GM12878 (cell line): ENCODE data around the gene CRYGN. TPM values are rescaled to one million over a fixed set of nuclear protein-coding genes. Genes with fewer than 3 reads are reported as not detected.
A peak's percentile ranks its signal among the peaks of the same experiment; 100 is the strongest.

Source experiments
- ATAC-seq: fragments of 200-7000 bp; cut with Tn5 transposase; 3 replicates; pipeline ENCODE4 v1.9.1; 2020; ENCODE audit warnings: mild to moderate bottlenecking, moderate library complexity
- BruUV-seq: library from RNA; stranded (reverse); fragments of 400-500 nt; replicated peaks from 2 replicates; lab custom pipeline; 2021; lab: Mats Ljungman, UMichigan
- CTCF ChIA-PET: fragments of 300-600 bp; sonication (Branson Sonifier 250); formaldehyde crosslinking; extraction: SDS; loops from one replicate; lab custom pipeline; 2021; ENCODE audit warnings: inconsistent platforms; lab: Yijun Ruan, JAX
- POLR2A ChIA-PET: fragments of 350-600 bp; formaldehyde crosslinking; extraction: SDS; loops from one replicate; lab custom pipeline; 2021; ENCODE audit warnings: inconsistent platforms; lab: Charles Lee
- RAD21 ChIA-PET: fragments of 300-600 bp; sonication (Branson Sonifier 250); formaldehyde crosslinking; loops from one replicate; lab custom pipeline; 2023; ENCODE audit warnings: antibody characterized with exemption; ENCODE audit not compliant: unreplicated experiment; lab: Charles Lee
- SMC1A ChIA-PET: fragments of 300-600 bp; sonication (Branson Sonifier 250); formaldehyde crosslinking; loops from one replicate; lab custom pipeline; 2023; ENCODE audit not compliant: unreplicated experiment, uncharacterized antibody; lab: Charles Lee
- DNase-seq: peaks from one replicate; pipeline ENCODE4 v3.0.0-alpha.2; 2011; ENCODE audit warnings: low read depth, low spot score
- FAIRE-seq: peaks from 3 replicates; lab custom pipeline; 2011; peaks lifted over from hg19 to GRCh38; lab: Jason Lieb, UNC
- H2AFZ ChIP-seq: 2 replicates; pipeline ENCODE4 v1.6.0; 2011; ENCODE audit warnings: low read depth, low read length, control low read depth; ENCODE audit not compliant: control insufficient read depth
- H3K27ac ChIP-seq: 2 replicates; pipeline ENCODE4 v1.5.1; 2011; ENCODE audit warnings: control low read depth; ENCODE audit not compliant: control insufficient read depth, insufficient read depth
- H3K27me3 ChIP-seq, 2 experiments: replicated peaks in 1 of 2; 2 replicates each; pipeline versions ENCODE4 v1.6.0 to v1.6.1; 2011; ENCODE audit warnings: low read length in 1 of 2; ENCODE audit not compliant: control insufficient read depth in 2 of 2, insufficient read depth in 2 of 2
- H3K36me3 ChIP-seq, 2 experiments: 2 replicates each; pipeline ENCODE4 v1.5.1; 2011; ENCODE audit warnings: low read length in 1 of 2; ENCODE audit not compliant: control insufficient read depth in 2 of 2, insufficient read depth in 2 of 2
- H3K4me1 ChIP-seq: 2 replicates; pipeline ENCODE4 v1.6.1; 2011; ENCODE audit warnings: mild to moderate bottlenecking, low read length, moderate library complexity, mixed read lengths; ENCODE audit not compliant: control insufficient read depth, insufficient read depth
- H3K4me2 ChIP-seq: 2 replicates; pipeline ENCODE4 v1.6.0; 2011; ENCODE audit warnings: control low read depth; ENCODE audit not compliant: control insufficient read depth, insufficient read depth
- H3K4me3 ChIP-seq: fragments of 200-600 bp; sonication (generic); 2 replicates; pipeline ENCODE4 v1.5.1; 2016
- H3K79me2 ChIP-seq: 2 replicates; pipeline ENCODE4 v1.6.0; 2011; ENCODE audit warnings: low read length; ENCODE audit not compliant: control insufficient read depth, insufficient read depth
- H3K9ac ChIP-seq: 2 replicates; pipeline ENCODE4 v1.8.0; 2011; ENCODE audit warnings: low read length, control low read depth, mixed read lengths; ENCODE audit not compliant: control insufficient read depth, insufficient read depth
- H3K9me3 ChIP-seq: replicated peaks from 3 replicates; pipeline ENCODE4 v1.5.1; 2011; ENCODE audit warnings: mild to moderate bottlenecking, low read length; ENCODE audit not compliant: control insufficient read depth, insufficient read depth
- H4K20me1 ChIP-seq: 2 replicates; pipeline ENCODE4 v1.6.0; 2011; ENCODE audit not compliant: control insufficient read depth, insufficient read depth
- CBX3 ChIP-seq: fragments of 200-600 bp; sonication (generic); IDR thresholded peaks from 2 replicates; pipeline ENCODE4 v1.6.1; 2016; ENCODE audit warnings: low read depth, borderline replicate concordance
- CTCF ChIP-seq, 3 experiments: IDR thresholded peaks in 2 of 3; conservative IDR thresholded peaks in 1 of 3; 2 replicates each; pipeline ENCODE4 v1.5.1; 2011; ENCODE audit warnings: low read depth in 3 of 3, low read length in 3 of 3, mild to moderate bottlenecking in 3 of 3, control low read depth in 2 of 3, moderate library complexity in 2 of 3, inconsistent platforms in 1 of 3, mixed read lengths in 1 of 3; ENCODE audit not compliant: control insufficient read depth in 2 of 3, insufficient read depth in 1 of 3; ENCODE audit errors: extremely low read depth in 1 of 3
- IKZF1 ChIP-seq: fragments of 450-650 bp; conservative IDR thresholded peaks from 2 replicates; pipeline ENCODE4 v1.6.1; 2017; ENCODE audit warnings: antibody characterized with exemption, mild to moderate bottlenecking
- POLR2A ChIP-seq: IDR thresholded peaks from 2 replicates; pipeline ENCODE4 v1.6.1; 2011; ENCODE audit warnings: low read depth, mild to moderate bottlenecking, low read length
- RAD21 ChIP-seq: IDR thresholded peaks from 2 replicates; pipeline ENCODE4 v1.6.1; 2011; ENCODE audit warnings: mild to moderate bottlenecking, low read depth, low read length, moderate library complexity; ENCODE audit not compliant: insufficient read depth
- RB1 ChIP-seq: fragments of 450-650 bp; formaldehyde crosslinking; IDR thresholded peaks from 2 replicates; pipeline ENCODE4 v1.6.1; 2017; ENCODE audit warnings: mild to moderate bottlenecking, borderline replicate concordance
- RUNX3 ChIP-seq: IDR thresholded peaks from 2 replicates; pipeline ENCODE4 v1.6.1; 2012; ENCODE audit warnings: low read length, inconsistent platforms
- SMC3 ChIP-seq: IDR thresholded peaks from 2 replicates; pipeline ENCODE4 v1.6.1; 2011; ENCODE audit warnings: low read length, improper control_type of control experiment, borderline replicate concordance
- SPI1 ChIP-seq: IDR thresholded peaks from 2 replicates; pipeline ENCODE4 v1.6.1; 2011; ENCODE audit warnings: low read depth, mild to moderate bottlenecking, low read length, moderate library complexity, borderline replicate concordance; ENCODE audit not compliant: insufficient read depth
- SREBF2 ChIP-seq: IDR thresholded peaks from 2 replicates; pipeline ENCODE4 v1.6.1; 2012; ENCODE audit warnings: mild to moderate bottlenecking, low read length
- YY1 ChIP-seq: IDR thresholded peaks from 2 replicates; pipeline ENCODE4 v1.6.1; 2011; ENCODE audit warnings: low read depth, mild to moderate bottlenecking, low read length
- ZZZ3 ChIP-seq: IDR thresholded peaks from 2 replicates; pipeline ENCODE4 v1.6.1; 2011; ENCODE audit warnings: low read depth; ENCODE audit not compliant: control insufficient read depth, insufficient read length
- WGBS: methylation state at CpG from one replicate; pipeline ENCODE4 v1.1.6; 2016; ENCODE audit warnings: low lambda C conversion rate; ENCODE audit not compliant: insufficient replicate concordance, insufficient coverage; ENCODE audit errors: missing lambda C conversion rate; 5-methylcytosine and 5-hydroxymethylcytosine counted together
- in situ Hi-C: fragments of 300-500 bp; cut with MboI; formaldehyde crosslinking; loops from 9 replicates; pipeline ENCODE4 v1.14.3; 2018; ENCODE audit warnings: mixed read lengths
- intact Hi-C: fragments of 100-400 bp; cut with micrococcal nuclease; formaldehyde crosslinking; loops from one replicate; pipeline ENCODE4 v1.14.2; 2022; ENCODE audit not compliant: unreplicated experiment
- polyA plus RNA-seq, 11 experiments: library from polyadenylated mRNA; depleted of rRNA in 4 of 11; unstranded in 6 of 11; stranded (reverse) in 5 of 11; fragments of >200 nt; fragmentation: Nextera tagmentation in 4 of 11; fragmentation: Illumina TruSeq in 1 of 11; extraction: Ambion mirVana in 4 of 11; extraction: Trizol in 1 of 11; gene quantifications; 1 replicate in 1 of 11; 2 replicates in 10 of 11; pipeline versions ENCODE4 v1.2.1 to v1.2.3, GENCODE V29; 2011 to 2016; ENCODE audit warnings: inconsistent platforms in 2 of 11, missing spikeins in 2 of 11, low read depth in 1 of 11
- total RNA-seq, 4 experiments: library from RNA; depleted of rRNA in 3 of 4; stranded (reverse); fragments of >200 nt in 3 of 4; fragmentation: Illumina TruSeq in 1 of 4; extraction: Trizol in 1 of 4; gene quantifications; 2 replicates each; pipeline versions ENCODE4 v1.2.1 to v1.2.3, GENCODE V29; 2013 to 2021
- TF ChIP-seq, protein P1 (sequence below): IDR thresholded peaks from 2 replicates; pipeline ENCODE4 v1.6.1; 2012; ENCODE audit warnings: improper control_type of control experiment, low read depth, low read length; ENCODE audit not compliant: insufficient replicate concordance

Gene CRYGN
- total and polyA plus RNA-seq, 10 of the 15 experiments (the other 5 are each of a cell fraction or from before 2014, with no cell fraction given), result not detected

DNA sequence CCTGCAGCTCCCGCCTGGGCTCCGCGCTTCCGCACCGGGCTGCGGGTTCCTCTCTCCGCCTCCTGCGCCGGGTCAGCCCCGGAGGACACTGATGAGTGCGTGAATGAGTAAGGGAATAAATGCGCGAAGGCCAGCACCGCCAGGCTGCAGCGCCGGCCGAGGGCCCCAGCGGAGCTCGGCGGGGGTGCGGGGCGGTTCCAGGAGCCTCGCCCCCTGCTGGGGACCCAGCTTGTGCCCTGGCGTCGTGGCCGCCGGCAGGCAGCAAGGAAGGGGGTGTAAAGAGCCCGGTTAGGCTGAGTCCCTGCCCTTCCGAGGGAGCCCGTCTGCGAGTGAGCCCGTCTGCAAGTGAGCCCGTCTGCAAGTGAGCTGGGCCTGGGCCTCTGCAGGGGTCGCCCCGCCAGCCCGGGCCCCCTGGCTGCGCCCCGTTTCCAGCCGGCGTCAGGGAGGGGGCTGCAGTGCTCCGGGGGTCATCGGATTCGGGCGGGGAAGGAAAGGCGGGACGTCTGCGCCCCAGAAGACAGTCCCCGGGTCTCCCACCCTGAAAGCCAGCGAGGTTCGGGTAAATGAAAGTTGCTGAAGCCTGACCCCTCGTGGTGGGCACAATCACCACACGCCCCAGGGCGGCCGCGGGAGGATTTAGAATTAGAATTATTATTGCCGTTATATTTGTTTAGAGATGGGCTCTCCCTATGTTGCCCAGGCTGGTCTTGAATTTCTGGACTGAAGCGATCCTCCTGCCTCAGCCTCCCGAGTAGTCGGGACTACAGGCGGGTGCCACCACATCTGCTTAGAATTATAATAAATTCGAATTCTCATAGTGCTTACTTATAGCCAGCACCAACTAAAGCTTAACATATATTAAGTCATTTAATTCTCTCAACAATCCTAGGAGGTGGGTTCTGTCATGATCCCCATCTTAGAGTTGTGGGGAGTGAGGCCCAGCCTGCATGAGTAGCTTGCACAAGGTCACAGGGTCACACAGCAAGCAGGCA is 8.6 kb upstream of the CRYGN start:
- no peak for TF ChIP-seq CBX3
- no peak for TF ChIP-seq SPI1
- TF ChIP-seq SREBF2, result no peak
- no peak for TF ChIP-seq ZZZ3
- TF ChIP-seq IKZF1, result peak; percentile 39; the same call in 1 of the 2 replicates
- TF ChIP-seq YY1, result peak; percentile 32; the same call in 1 of the 2 replicates
- peak; percentile 67 for TF ChIP-seq SMC3
- 0 out of 2 replicates have a peak, but pooled peaks have one; percentile 50 for TF ChIP-seq RB1
- 0 out of 2 replicates have a peak, but pooled peaks have one; percentile 22 for TF ChIP-seq RUNX3
- TF ChIP-seq POLR2A, result no peak
- peak; percentile 72 for TF ChIP-seq RAD21
- peak; percentile 68 to 76 (median 70); a peak in 5 of 6 replicates for TF ChIP-seq CTCF (IDR thresholded peaks at IDR 0.05 in 2 of 3, conservative IDR thresholded peaks at IDR 0.05 in 1 of 3; ENCODE audit: control insufficient read depth in 2 of 3, extremely low read depth in 1 of 3, insufficient read depth in 1 of 3, low read depth in 3 of 3, low read length in 3 of 3)
- TF ChIP-seq, protein P1, sequence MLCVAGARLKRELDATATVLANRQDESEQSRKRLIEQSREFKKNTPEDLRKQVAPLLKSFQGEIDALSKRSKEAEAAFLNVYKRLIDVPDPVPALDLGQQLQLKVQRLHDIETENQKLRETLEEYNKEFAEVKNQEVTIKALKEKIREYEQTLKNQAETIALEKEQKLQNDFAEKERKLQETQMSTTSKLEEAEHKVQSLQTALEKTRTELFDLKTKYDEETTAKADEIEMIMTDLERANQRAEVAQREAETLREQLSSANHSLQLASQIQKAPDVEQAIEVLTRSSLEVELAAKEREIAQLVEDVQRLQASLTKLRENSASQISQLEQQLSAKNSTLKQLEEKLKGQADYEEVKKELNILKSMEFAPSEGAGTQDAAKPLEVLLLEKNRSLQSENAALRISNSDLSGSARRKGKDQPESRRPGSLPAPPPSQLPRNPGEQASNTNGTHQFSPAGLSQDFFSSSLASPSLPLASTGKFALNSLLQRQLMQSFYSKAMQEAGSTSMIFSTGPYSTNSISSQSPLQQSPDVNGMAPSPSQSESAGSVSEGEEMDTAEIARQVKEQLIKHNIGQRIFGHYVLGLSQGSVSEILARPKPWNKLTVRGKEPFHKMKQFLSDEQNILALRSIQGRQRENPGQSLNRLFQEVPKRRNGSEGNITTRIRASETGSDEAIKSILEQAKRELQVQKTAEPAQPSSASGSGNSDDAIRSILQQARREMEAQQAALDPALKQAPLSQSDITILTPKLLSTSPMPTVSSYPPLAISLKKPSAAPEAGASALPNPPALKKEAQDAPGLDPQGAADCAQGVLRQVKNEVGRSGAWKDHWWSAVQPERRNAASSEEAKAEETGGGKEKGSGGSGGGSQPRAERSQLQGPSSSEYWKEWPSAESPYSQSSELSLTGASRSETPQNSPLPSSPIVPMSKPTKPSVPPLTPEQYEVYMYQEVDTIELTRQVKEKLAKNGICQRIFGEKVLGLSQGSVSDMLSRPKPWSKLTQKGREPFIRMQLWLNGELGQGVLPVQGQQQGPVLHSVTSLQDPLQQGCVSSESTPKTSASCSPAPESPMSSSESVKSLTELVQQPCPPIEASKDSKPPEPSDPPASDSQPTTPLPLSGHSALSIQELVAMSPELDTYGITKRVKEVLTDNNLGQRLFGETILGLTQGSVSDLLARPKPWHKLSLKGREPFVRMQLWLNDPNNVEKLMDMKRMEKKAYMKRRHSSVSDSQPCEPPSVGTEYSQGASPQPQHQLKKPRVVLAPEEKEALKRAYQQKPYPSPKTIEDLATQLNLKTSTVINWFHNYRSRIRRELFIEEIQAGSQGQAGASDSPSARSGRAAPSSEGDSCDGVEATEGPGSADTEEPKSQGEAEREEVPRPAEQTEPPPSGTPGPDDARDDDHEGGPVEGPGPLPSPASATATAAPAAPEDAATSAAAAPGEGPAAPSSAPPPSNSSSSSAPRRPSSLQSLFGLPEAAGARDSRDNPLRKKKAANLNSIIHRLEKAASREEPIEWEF, result no peak
- TF ChIP-seq, all 136 proteins: peak for 7
- no TSS peak for BruUV-seq
- in situ Hi-C loops, result loop anchor here (5.0 to 10.0 kb wide), 2 partner anchors 66 to 84 kb away; no protein-coding TSS in a partner anchor
- SMC1A ChIA-PET, result interaction anchor here (0.6 to 3.8 kb wide), 8 partner anchors 22 to 184 kb away, joined by 3 to 14 read pairs (median 7); no protein-coding TSS in a partner anchor
- POLR2A ChIA-PET, result interaction anchor here (0.9 kb wide), 1 partner anchor 71 kb away, joined by 3 read pairs; the partner anchor contains the start of gene RHEB
- peak; percentile 71 for FAIRE-seq
- Histone ChIP-seq H3K4me3 (peak overlapping the region; percentile 56; the same call in 1 of the 2 replicates), H3K79me2 (no peaks in the 10 kb centered on the region), H3K4me2 (peak overlapping the region; percentile 93), H3K4me1 (no peaks in the 10 kb centered on the region; the same call in 1 of the 2 replicates), H4K20me1 (no peaks in the 10 kb centered on the region), H3K36me3 (no peaks in the 10 kb centered on the region), H3K27ac (no peak overlapping the region), H3K9ac (peak overlapping the region; percentile 44), H2AFZ (peak overlapping the region; percentile 86), H3K9me3 (no peaks in the 10 kb centered on the region), H3K27me3 (no peaks in the 10 kb centered on the region; a peak in 1 of 4 replicates)
- DNase-seq, result no peak
- intact Hi-C loops, result loop anchor here (1.0 to 2.0 kb wide), 3 partner anchors 80 to 310 kb away; no protein-coding TSS in a partner anchor
- RAD21 ChIA-PET, result interaction anchor here (0.5 to 2.8 kb wide), 9 partner anchors 11 to 344 kb away, joined by 3 to 14 read pairs (median 3); no protein-coding TSS in a partner anchor
- peak; percentile 94 for ATAC-seq
- CTCF ChIA-PET, result interaction anchor here (0.5 to 3.1 kb wide), 23 partner anchors 9 to 311 kb away, joined by 3 to 25 read pairs (median 5); no protein-coding TSS in a partner anchor
- 2% methylated on average over 57 of the region's 61 CpGs for WGBS
